HCT116 (cell line): ENCODE measurements around the gene ROR2. TPM values are rescaled to one million over a fixed set of nuclear protein-coding genes. Genes with fewer than 3 reads are reported as not detected.

Source experiments
- ATAC-seq: fragments of 200-7000 bp; cut with Tn5 transposase; 2 replicates; pipeline ENCODE4 v1.9.1; 2020; ENCODE audit warnings: mild to moderate bottlenecking, moderate library complexity
- BruUV-seq: library from RNA; stranded (reverse); fragments of 400-500 nt; replicated peaks from 2 replicates; lab custom pipeline; 2021; lab: Mats Ljungman, UMichigan
- CTCF ChIA-PET: fragments of 300-600 bp; sonication (Branson Sonifier 250); formaldehyde crosslinking; loops from one replicate; lab custom pipeline; 2021; ENCODE audit warnings: antibody characterized with exemption; lab: Charles Lee
- POLR2A ChIA-PET: fragments of 300-600, 350-600 bp; sonication (Branson Sonifier 250); formaldehyde crosslinking; loops from one replicate; lab custom pipeline; 2021; ENCODE audit warnings: antibody characterized with exemption; lab: Charles Lee
- RAD21 ChIA-PET, 2 experiments: fragments of 300-600 bp; sonication (Branson Sonifier 250); formaldehyde crosslinking; loops; one replicate each; lab custom pipeline; 2023; ENCODE audit warnings: low total read pairs in 2 of 2; ENCODE audit not compliant: uncharacterized antibody in 2 of 2, unreplicated experiment in 2 of 2, low non-redundant PET in 1 of 2; lab: Charles Lee
- DNase-seq: peaks from one replicate; pipeline ENCODE4 v3.0.0-alpha.2; 2010; ENCODE audit warnings: low read depth, low spot score
- H2AFZ ChIP-seq: fragments of 200-600 bp; shearing (Covaris generic), sonication (generic); 2 replicates; pipeline ENCODE4 v1.6.1; 2017; ENCODE audit warnings: low read depth, mixed run types, mixed read lengths, antibody characterized with exemption, low read length; ENCODE audit not compliant: poor library complexity, severe bottlenecking
- H3K27ac ChIP-seq: 2 replicates; pipeline ENCODE4 v1.5.1; 2012; ENCODE audit warnings: low read depth, low read length
- H3K27me3 ChIP-seq: fragments of 200-600 bp; sonication (generic); 2 replicates; pipeline ENCODE4 v1.6.1; 2016; ENCODE audit warnings: mixed run types, low read length, mixed read lengths; ENCODE audit not compliant: insufficient read depth
- H3K36me3 ChIP-seq, 2 experiments: fragments of 200-500 bp in 1 of 2; fragments of 200-600 bp in 1 of 2; sonication (Bioruptor generic) in 1 of 2; sonication (generic) in 1 of 2; 2 replicates each; pipeline versions ENCODE4 v1.5.1 to v1.6.1; 2014 to 2016; ENCODE audit warnings: low read length in 2 of 2, inconsistent platforms in 1 of 2, mixed read lengths in 1 of 2, mixed run types in 1 of 2; ENCODE audit not compliant: insufficient read depth in 2 of 2, control insufficient read depth in 1 of 2
- H3K4me1 ChIP-seq, 2 experiments: fragments of 200-600 bp in 1 of 2; sonication (generic) in 1 of 2; 2 replicates each; pipeline versions ENCODE4 v1.5.1 to v1.6.1; 2012 to 2017; ENCODE audit warnings: low read length in 2 of 2, inconsistent platforms in 1 of 2, mild to moderate bottlenecking in 1 of 2, mixed read lengths in 1 of 2, mixed run types in 1 of 2, moderate library complexity in 1 of 2; ENCODE audit not compliant: insufficient read depth in 2 of 2, control insufficient read depth in 1 of 2
- H3K4me2 ChIP-seq: fragments of 200-600 bp; sonication (generic); 2 replicates; pipeline ENCODE4 v1.6.1; 2017; ENCODE audit warnings: mixed run types, low read length, mixed read lengths
- H3K4me3 ChIP-seq, 2 experiments: fragments of 200-600 bp in 1 of 2; sonication (generic) in 1 of 2; replicated peaks in 1 of 2; 2 replicates each; pipeline ENCODE4 v1.5.1; 2011 to 2016; ENCODE audit warnings: low read length in 2 of 2, control low read depth in 1 of 2, low read depth in 1 of 2, mild to moderate bottlenecking in 1 of 2, mixed read lengths in 1 of 2, mixed run types in 1 of 2
- H3K79me2 ChIP-seq: fragments of 200-600 bp; sonication (generic); 2 replicates; pipeline ENCODE4 v1.6.1; 2017; ENCODE audit warnings: mild to moderate bottlenecking, mixed run types, low read length, moderate library complexity, mixed read lengths; ENCODE audit not compliant: insufficient read depth
- H3K9ac ChIP-seq: fragments of 200-600 bp; sonication (generic); 2 replicates; pipeline ENCODE4 v1.6.1; 2016; ENCODE audit warnings: low read length, mixed read lengths
- H3K9me2 ChIP-seq: fragments of 200-600 bp; sonication (generic), shearing (Covaris generic); 2 replicates; pipeline ENCODE4 v1.6.1; 2017; ENCODE audit warnings: mixed run types, mild to moderate bottlenecking, moderate library complexity; ENCODE audit not compliant: insufficient read depth
- H3K9me3 ChIP-seq, 2 experiments: fragments of 200-500 bp in 1 of 2; fragments of 200-600 bp in 1 of 2; sonication (Bioruptor generic) in 1 of 2; sonication (generic) in 1 of 2; 2 replicates each; pipeline ENCODE4 v1.6.1; 2014 to 2017; ENCODE audit warnings: low read length in 2 of 2, mixed read lengths in 2 of 2, inconsistent platforms in 1 of 2, low read depth in 1 of 2, mild to moderate bottlenecking in 1 of 2, mixed run types in 1 of 2, moderate library complexity in 1 of 2; ENCODE audit not compliant: control insufficient read depth in 1 of 2, insufficient read depth in 1 of 2
- H4K20me1 ChIP-seq: fragments of 200-600 bp; sonication (generic), shearing (Covaris generic); 2 replicates; pipeline ENCODE4 v1.6.1; 2017; ENCODE audit warnings: mixed run types, mild to moderate bottlenecking, moderate library complexity; ENCODE audit not compliant: insufficient read depth
- CEBPB ChIP-seq: IDR thresholded peaks from 2 replicates; pipeline ENCODE4 v1.6.1; 2012; ENCODE audit warnings: low read depth
- EGR1 ChIP-seq: IDR thresholded peaks from 2 replicates; pipeline ENCODE4 v1.6.1; 2012; ENCODE audit warnings: low read depth
- EZH2phosphoT487 ChIP-seq: fragments of 200-600 bp; IDR thresholded peaks from 2 replicates; pipeline ENCODE4 v1.6.1; 2018; ENCODE audit warnings: antibody characterized with exemption, borderline replicate concordance
- FOSL1 ChIP-seq: IDR thresholded peaks from 2 replicates; pipeline ENCODE4 v1.6.1; 2012; ENCODE audit warnings: low read depth
- JUND ChIP-seq: IDR thresholded peaks from 2 replicates; pipeline ENCODE4 v1.6.1; 2012
- POLR2A ChIP-seq: IDR thresholded peaks from 2 replicates; pipeline ENCODE4 v1.7.0; 2011; ENCODE audit warnings: borderline replicate concordance; ENCODE audit not compliant: insufficient read depth, insufficient read length; ENCODE audit errors: extremely low read depth
- POLR2AphosphoS5 ChIP-seq: IDR thresholded peaks from 2 replicates; pipeline ENCODE4 v1.6.1; 2011; ENCODE audit warnings: mild to moderate bottlenecking, low read depth, low read length, moderate library complexity
- SIN3A ChIP-seq: IDR thresholded peaks from 2 replicates; pipeline ENCODE4 v1.6.1; 2012; ENCODE audit warnings: low read depth
- SP1 ChIP-seq: IDR thresholded peaks from 2 replicates; pipeline ENCODE4 v1.6.1; 2012; ENCODE audit warnings: low read depth
- SRF ChIP-seq: IDR thresholded peaks from 2 replicates; pipeline ENCODE4 v1.6.1; 2012; ENCODE audit warnings: low read depth
- YY1 ChIP-seq: IDR thresholded peaks from 2 replicates; pipeline ENCODE4 v1.6.1; 2011; ENCODE audit warnings: low read length, low read depth, moderate library complexity, mild to moderate bottlenecking; ENCODE audit not compliant: insufficient replicate concordance; ENCODE audit errors: extremely low read depth
- ZFX ChIP-seq: fragments of 450-650 bp; IDR thresholded peaks from 2 replicates; pipeline ENCODE4 v1.6.1; 2017
- intact Hi-C: fragments of 100-400 bp; cut with micrococcal nuclease; formaldehyde crosslinking; loops from 2 replicates; pipeline ENCODE4 v1.10.0; 2022
- total RNA-seq: library from RNA; stranded (reverse); gene quantifications from one replicate; pipeline ENCODE4 v1.2.1, GENCODE V29; 2021; ENCODE audit not compliant: unreplicated experiment
- TF ChIP-seq, protein P1 (sequence below), 3 experiments: fragments of 200-600 bp in 1 of 3; sonication (generic) in 1 of 3; IDR thresholded peaks in 2 of 3; conservative IDR thresholded peaks in 1 of 3; 2 replicates each; pipeline ENCODE4 v1.5.1; 2012 to 2017; ENCODE audit warnings: low read depth in 2 of 3, low read length in 2 of 3, antibody characterized with exemption in 1 of 3, borderline replicate concordance in 1 of 3, control low read depth in 1 of 3, mild to moderate bottlenecking in 1 of 3, mixed read lengths in 1 of 3, mixed run types in 1 of 3, moderate library complexity in 1 of 3; ENCODE audit not compliant: insufficient read depth in 1 of 3
- TF ChIP-seq, protein P2 (sequence below): IDR thresholded peaks from 2 replicates; pipeline ENCODE4 v1.6.1; 2011; ENCODE audit warnings: mild to moderate bottlenecking, low read length, moderate library complexity; ENCODE audit not compliant: insufficient replicate concordance; ENCODE audit errors: extremely low read depth
- TF ChIP-seq, protein P3 (sequence below): IDR thresholded peaks from 2 replicates; pipeline ENCODE4 v1.6.1; 2012
- TF ChIP-seq, protein P4 (sequence below): IDR thresholded peaks from 2 replicates; pipeline ENCODE4 v1.6.1; 2012; ENCODE audit warnings: low read depth

The ROR2 gene
- total RNA-seq, 1 experiment from 2014 or later, result 15.7 TPM

DNA sequence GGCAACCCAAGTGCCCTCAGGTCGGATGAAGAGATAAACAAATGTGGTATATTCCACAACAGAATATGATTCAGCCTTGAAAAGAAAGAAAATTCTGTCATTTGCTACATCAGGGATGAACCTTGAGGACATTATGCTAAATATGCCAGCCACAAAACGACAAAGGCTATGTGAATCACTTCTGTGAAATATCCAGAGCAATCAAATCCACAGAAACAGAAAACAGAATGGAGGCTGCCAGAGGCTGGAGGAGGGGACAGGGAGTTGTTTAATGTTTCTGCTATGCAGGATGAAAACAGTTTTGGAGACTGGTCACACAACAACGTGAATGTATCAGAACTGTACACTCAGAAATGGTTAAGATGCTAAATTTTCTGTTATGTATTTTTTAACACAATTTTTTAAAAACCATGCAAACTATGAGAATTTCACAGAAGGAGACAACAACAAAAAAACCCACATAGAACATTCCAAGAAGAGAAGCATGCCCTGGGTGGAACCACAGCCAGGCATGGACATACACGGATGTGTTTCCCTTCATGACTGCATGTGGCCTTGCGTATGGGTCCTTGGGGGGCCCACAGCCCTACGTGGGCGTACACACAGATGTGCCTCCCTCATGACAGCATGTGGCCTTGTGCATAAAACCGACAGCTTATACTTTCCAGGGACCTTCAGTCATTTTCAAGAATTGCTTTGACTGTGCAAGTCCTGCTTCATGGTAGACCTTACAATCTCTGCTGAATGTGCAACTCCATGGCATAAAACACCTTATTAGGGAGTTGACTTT is 146.7 kb downstream of the ROR2 start:
- POLR2A ChIA-PET, result no interaction called here
- H3K9ac ChIP-seq, result no peak overlapping the region
- H3K4me3 ChIP-seq, result no peak overlapping the region
- DNase-seq (no peak), ATAC-seq (no peak)
- H4K20me1 ChIP-seq, result no peaks in the 10 kb centered on the region
- no peak overlapping the region for H3K4me2 ChIP-seq
- H2AFZ ChIP-seq, result no peak overlapping the region
- H3K27ac ChIP-seq, result no peak overlapping the region
- intact Hi-C loops, result no loop called here
- H3K36me3 ChIP-seq, result no peaks in the 10 kb centered on the region
- no peak for TF ChIP-seq ZFX
- TF ChIP-seq, protein P1, sequence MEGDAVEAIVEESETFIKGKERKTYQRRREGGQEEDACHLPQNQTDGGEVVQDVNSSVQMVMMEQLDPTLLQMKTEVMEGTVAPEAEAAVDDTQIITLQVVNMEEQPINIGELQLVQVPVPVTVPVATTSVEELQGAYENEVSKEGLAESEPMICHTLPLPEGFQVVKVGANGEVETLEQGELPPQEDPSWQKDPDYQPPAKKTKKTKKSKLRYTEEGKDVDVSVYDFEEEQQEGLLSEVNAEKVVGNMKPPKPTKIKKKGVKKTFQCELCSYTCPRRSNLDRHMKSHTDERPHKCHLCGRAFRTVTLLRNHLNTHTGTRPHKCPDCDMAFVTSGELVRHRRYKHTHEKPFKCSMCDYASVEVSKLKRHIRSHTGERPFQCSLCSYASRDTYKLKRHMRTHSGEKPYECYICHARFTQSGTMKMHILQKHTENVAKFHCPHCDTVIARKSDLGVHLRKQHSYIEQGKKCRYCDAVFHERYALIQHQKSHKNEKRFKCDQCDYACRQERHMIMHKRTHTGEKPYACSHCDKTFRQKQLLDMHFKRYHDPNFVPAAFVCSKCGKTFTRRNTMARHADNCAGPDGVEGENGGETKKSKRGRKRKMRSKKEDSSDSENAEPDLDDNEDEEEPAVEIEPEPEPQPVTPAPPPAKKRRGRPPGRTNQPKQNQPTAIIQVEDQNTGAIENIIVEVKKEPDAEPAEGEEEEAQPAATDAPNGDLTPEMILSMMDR (IDR thresholded peaks at IDR 0.05 in 2 of 3, conservative IDR thresholded peaks at IDR 0.05 in 1 of 3; ENCODE audit: borderline replicate concordance in 1 of 3, insufficient read depth in 1 of 3, low read depth in 2 of 3, low read length in 2 of 3), result no peak
- no peak for TF ChIP-seq SRF
- TF ChIP-seq EZH2phosphoT487, result no peak
- no peak for TF ChIP-seq CEBPB
- TF ChIP-seq POLR2AphosphoS5, result no peak
- TF ChIP-seq, protein P2, sequence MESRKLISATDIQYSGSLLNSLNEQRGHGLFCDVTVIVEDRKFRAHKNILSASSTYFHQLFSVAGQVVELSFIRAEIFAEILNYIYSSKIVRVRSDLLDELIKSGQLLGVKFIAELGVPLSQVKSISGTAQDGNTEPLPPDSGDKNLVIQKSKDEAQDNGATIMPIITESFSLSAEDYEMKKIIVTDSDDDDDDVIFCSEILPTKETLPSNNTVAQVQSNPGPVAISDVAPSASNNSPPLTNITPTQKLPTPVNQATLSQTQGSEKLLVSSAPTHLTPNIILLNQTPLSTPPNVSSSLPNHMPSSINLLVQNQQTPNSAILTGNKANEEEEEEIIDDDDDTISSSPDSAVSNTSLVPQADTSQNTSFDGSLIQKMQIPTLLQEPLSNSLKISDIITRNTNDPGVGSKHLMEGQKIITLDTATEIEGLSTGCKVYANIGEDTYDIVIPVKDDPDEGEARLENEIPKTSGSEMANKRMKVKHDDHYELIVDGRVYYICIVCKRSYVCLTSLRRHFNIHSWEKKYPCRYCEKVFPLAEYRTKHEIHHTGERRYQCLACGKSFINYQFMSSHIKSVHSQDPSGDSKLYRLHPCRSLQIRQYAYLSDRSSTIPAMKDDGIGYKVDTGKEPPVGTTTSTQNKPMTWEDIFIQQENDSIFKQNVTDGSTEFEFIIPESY, result no peak
- no peak for TF ChIP-seq EGR1
- no peak for TF ChIP-seq POLR2A
- TF ChIP-seq FOSL1, result no peak
- no peak for TF ChIP-seq SIN3A
- TF ChIP-seq YY1, result no peak
- TF ChIP-seq, protein P3, sequence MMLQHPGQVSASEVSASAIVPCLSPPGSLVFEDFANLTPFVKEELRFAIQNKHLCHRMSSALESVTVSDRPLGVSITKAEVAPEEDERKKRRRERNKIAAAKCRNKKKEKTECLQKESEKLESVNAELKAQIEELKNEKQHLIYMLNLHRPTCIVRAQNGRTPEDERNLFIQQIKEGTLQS, result no peak
- TF ChIP-seq SP1, result no peak
- no peak for TF ChIP-seq JUND
- TF ChIP-seq, protein P4, sequence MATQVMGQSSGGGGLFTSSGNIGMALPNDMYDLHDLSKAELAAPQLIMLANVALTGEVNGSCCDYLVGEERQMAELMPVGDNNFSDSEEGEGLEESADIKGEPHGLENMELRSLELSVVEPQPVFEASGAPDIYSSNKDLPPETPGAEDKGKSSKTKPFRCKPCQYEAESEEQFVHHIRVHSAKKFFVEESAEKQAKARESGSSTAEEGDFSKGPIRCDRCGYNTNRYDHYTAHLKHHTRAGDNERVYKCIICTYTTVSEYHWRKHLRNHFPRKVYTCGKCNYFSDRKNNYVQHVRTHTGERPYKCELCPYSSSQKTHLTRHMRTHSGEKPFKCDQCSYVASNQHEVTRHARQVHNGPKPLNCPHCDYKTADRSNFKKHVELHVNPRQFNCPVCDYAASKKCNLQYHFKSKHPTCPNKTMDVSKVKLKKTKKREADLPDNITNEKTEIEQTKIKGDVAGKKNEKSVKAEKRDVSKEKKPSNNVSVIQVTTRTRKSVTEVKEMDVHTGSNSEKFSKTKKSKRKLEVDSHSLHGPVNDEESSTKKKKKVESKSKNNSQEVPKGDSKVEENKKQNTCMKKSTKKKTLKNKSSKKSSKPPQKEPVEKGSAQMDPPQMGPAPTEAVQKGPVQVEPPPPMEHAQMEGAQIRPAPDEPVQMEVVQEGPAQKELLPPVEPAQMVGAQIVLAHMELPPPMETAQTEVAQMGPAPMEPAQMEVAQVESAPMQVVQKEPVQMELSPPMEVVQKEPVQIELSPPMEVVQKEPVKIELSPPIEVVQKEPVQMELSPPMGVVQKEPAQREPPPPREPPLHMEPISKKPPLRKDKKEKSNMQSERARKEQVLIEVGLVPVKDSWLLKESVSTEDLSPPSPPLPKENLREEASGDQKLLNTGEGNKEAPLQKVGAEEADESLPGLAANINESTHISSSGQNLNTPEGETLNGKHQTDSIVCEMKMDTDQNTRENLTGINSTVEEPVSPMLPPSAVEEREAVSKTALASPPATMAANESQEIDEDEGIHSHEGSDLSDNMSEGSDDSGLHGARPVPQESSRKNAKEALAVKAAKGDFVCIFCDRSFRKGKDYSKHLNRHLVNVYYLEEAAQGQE, result no peak
- no TSS peak for BruUV-seq
- RAD21 ChIA-PET, result no interaction called here
- no peaks in the 10 kb centered on the region for H3K27me3 ChIP-seq
- CTCF ChIA-PET, result no interaction called here
- H3K9me3 ChIP-seq, result no peaks in the 10 kb centered on the region
- no peaks in the 10 kb centered on the region for H3K9me2 ChIP-seq
- peaks cover 5% of the 10 kb centered on the region; the same call in 1 of the 2 replicates for H3K79me2 ChIP-seq
- peaks cover 15 to 23% of the 10 kb centered on the region in 2 experiments for H3K4me1 ChIP-seq
